OCI-LY1 (cell line): ENCODE measurements around the gene ROR2.

Source experiments
- H2AFZ ChIP-seq: fragments of 200-600 bp; sonication (generic), shearing (Covaris generic); 2 replicates; pipeline ENCODE4 v1.6.0; 2014; ENCODE audit warnings: antibody characterized with exemption, mild to moderate bottlenecking, low read length
- H3F3A ChIP-seq: fragments of 200-600 bp; sonication (generic), shearing (Covaris generic); 2 replicates; pipeline ENCODE4 v1.6.0; 2014; ENCODE audit warnings: mild to moderate bottlenecking, antibody characterized with exemption, low read length, moderate library complexity; ENCODE audit not compliant: insufficient read depth
- H3K27ac ChIP-seq: fragments of 200-600 bp; sonication (generic); 2 replicates; pipeline ENCODE4 v1.5.1; 2014; ENCODE audit warnings: low read length, mixed run types, mild to moderate bottlenecking, low read depth; ENCODE audit not compliant: poor library complexity, severe bottlenecking
- H3K27me3 ChIP-seq: fragments of 200-600 bp; sonication (generic); 2 replicates; pipeline ENCODE4 v1.6.0; 2014; ENCODE audit warnings: antibody characterized with exemption, mild to moderate bottlenecking, low read length, moderate library complexity; ENCODE audit not compliant: insufficient read depth
- H3K36me3 ChIP-seq: fragments of 200-600 bp; sonication (generic); 2 replicates; pipeline ENCODE4 v1.6.1; 2014; ENCODE audit warnings: mild to moderate bottlenecking, antibody characterized with exemption, low read length, moderate library complexity, mixed read lengths; ENCODE audit not compliant: insufficient read depth
- H3K4me1 ChIP-seq: fragments of 200-600 bp; sonication (generic); 2 replicates; pipeline ENCODE4 v1.5.1; 2014; ENCODE audit warnings: mild to moderate bottlenecking, low read length, moderate library complexity; ENCODE audit not compliant: insufficient read depth, severe bottlenecking
- H3K4me2 ChIP-seq: fragments of 200-600 bp; sonication (generic), shearing (Covaris generic); 2 replicates; pipeline ENCODE4 v1.6.1; 2014; ENCODE audit warnings: low read length
- H3K4me3 ChIP-seq: fragments of 200-600 bp; sonication (generic); 2 replicates; pipeline ENCODE4 v1.5.1; 2014; ENCODE audit warnings: low read length, low read depth, mild to moderate bottlenecking, mixed read lengths; ENCODE audit not compliant: poor library complexity, severe bottlenecking
- H3K79me2 ChIP-seq: fragments of 200-600 bp; shearing (Covaris generic); 2 replicates; pipeline ENCODE4 v1.6.1; 2016; ENCODE audit warnings: mixed run types, low read length, mixed read lengths; ENCODE audit not compliant: insufficient read depth
- H3K9ac ChIP-seq: fragments of 200-600 bp; sonication (generic), shearing (Covaris generic); 2 replicates; pipeline ENCODE4 v1.6.1; 2014; ENCODE audit warnings: mild to moderate bottlenecking, low read length, mixed read lengths
- H3K9me2 ChIP-seq: fragments of 200-600 bp; sonication (generic), shearing (Covaris generic); 2 replicates; pipeline ENCODE4 v1.6.1; 2014; ENCODE audit warnings: low read depth, mild to moderate bottlenecking, low read length, mixed read lengths
- H3K9me3 ChIP-seq: fragments of 200-600 bp; shearing (Covaris generic); 2 replicates; pipeline ENCODE4 v1.6.1; 2014; ENCODE audit warnings: low read length, mixed read lengths
- H4K20me1 ChIP-seq: fragments of 200-600 bp; sonication (generic), shearing (Covaris generic); 2 replicates; pipeline ENCODE4 v1.6.0; 2016; ENCODE audit warnings: mild to moderate bottlenecking, low read length; ENCODE audit not compliant: insufficient read depth
- CTCF ChIP-seq: fragments of 200-600 bp; sonication (generic), shearing (Covaris generic); IDR thresholded peaks from 2 replicates; pipeline ENCODE4 v1.5.1; 2017; ENCODE audit warnings: mild to moderate bottlenecking, antibody characterized with exemption, low read length, moderate library complexity, mixed read lengths
- EZH2 ChIP-seq: fragments of 200-600 bp; sonication (generic), shearing (Covaris generic); IDR thresholded peaks from 2 replicates; pipeline ENCODE4 v1.8.0; 2017; ENCODE audit warnings: borderline replicate concordance, mixed run types, mild to moderate bottlenecking, antibody characterized with exemption, low read length, moderate library complexity, mixed read lengths

The ROR2 gene

DNA sequence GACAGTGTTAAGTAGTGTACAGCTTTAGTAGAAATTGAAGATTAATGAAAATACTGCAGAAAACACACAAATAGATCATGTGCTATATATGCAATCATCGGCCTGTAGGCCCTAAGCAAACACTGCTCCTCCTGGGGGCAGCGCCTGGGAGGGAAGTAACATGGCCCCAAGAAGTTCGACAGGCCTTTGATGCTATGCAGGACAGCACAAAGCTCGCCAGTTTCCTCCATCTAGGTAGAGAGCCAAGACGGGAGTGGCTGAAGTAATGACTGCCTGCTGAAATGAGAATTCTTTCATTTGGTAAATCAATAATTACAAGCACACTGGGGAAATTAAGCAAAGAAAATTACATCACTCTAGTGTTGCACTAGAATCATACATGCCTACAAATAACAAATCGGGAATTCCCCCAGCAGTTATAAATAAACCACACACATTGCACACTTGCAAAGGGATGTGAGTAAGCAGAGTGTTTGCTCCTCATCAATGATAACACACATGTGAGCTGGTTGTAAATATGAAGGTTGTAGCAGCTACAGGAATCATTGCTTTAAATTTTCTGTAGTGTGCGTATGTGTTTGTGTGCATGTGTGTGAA is 306.4 kb downstream of the ROR2 start:
- H4K20me1 ChIP-seq: no peaks in the 10 kb centered on the region
- no peaks in the 10 kb centered on the region for H3F3A ChIP-seq
- H3K9me3 ChIP-seq: no peaks in the 10 kb centered on the region
- H2AFZ ChIP-seq: no peak overlapping the region
- no peaks in the 10 kb centered on the region for H3K79me2 ChIP-seq
- no peak overlapping the region for H3K27ac ChIP-seq
- no peaks in the 10 kb centered on the region for H3K36me3 ChIP-seq
- no peaks in the 10 kb centered on the region for H3K9me2 ChIP-seq
- H3K4me3 ChIP-seq: no peak overlapping the region
- no peak for TF ChIP-seq CTCF
- no peak for TF ChIP-seq EZH2
- no peaks in the 10 kb centered on the region for H3K27me3 ChIP-seq
- no peak overlapping the region for H3K9ac ChIP-seq
- H3K4me1 ChIP-seq: no peaks in the 10 kb centered on the region
- H3K4me2 ChIP-seq: no peak overlapping the region

DNA sequence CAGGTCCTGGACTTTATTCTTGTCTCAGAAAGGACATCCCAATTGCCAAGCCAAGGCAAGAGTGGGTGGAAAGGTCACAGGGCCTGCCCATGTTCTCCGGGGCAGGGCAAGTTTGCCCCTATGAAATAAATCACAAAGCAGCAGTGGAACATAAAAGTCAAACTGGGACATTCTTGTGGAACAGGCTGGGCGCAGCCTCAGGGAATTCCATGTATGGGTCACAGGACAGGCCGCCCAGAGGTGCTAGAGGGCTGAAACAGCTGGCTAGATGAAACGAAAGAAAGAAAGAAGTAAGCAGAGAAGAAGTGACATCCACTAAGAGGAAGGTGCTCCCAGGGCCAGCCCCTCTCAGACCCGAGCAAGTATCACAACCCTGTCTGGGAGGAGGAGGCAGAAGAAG is 307.3 kb downstream of the ROR2 start:
- Histone ChIP-seq H3K4me3 (no peak overlapping the region), H3K27me3 (no peaks in the 10 kb centered on the region), H3K27ac (no peak overlapping the region), H3K9me3 (no peaks in the 10 kb centered on the region), H3K9me2 (no peaks in the 10 kb centered on the region), H3K4me2 (no peak overlapping the region), H4K20me1 (no peaks in the 10 kb centered on the region), H2AFZ (no peak overlapping the region), H3K4me1 (no peaks in the 10 kb centered on the region), H3K9ac (no peak overlapping the region), H3F3A (no peaks in the 10 kb centered on the region), H3K36me3 (no peaks in the 10 kb centered on the region), H3K79me2 (no peaks in the 10 kb centered on the region)
- TF ChIP-seq EZH2 (no peak), CTCF (no peak)

DNA sequence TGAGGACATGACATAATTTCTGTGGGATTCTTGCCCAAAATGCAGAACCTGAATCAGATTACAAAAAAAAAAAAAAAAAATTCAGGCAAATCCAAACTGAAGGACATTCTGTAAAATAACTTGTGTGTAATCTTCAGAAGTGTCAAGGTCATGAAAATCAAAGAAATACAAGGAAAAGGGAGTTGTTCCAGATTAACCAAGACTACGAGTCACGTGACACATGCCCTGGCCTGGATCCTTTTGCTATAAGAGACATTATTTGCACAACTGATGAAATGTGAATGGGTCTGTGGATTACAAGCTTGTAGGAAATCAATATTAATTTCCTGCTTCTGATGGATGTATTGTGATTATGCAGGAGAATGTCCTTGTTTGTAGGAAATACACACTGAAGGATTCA is 309.6 kb downstream of the ROR2 start:
- Histone ChIP-seq H3K9ac (no peak overlapping the region), H3K79me2 (no peaks in the 10 kb centered on the region), H3K4me2 (no peak overlapping the region), H3F3A (no peaks in the 10 kb centered on the region), H3K27me3 (no peaks in the 10 kb centered on the region), H3K4me1 (no peaks in the 10 kb centered on the region), H3K27ac (no peak overlapping the region), H3K9me2 (no peaks in the 10 kb centered on the region), H4K20me1 (no peaks in the 10 kb centered on the region), H3K4me3 (no peak overlapping the region), H3K9me3 (no peaks in the 10 kb centered on the region), H2AFZ (no peak overlapping the region), H3K36me3 (no peaks in the 10 kb centered on the region)
- TF ChIP-seq EZH2 (no peak), CTCF (no peak)
